Glutamatergic neuron (in vitro differentiated cells): ENCODE data around the gene ABCA13. TPM values are rescaled to one million over a fixed set of nuclear protein-coding genes. Genes with fewer than 3 reads are reported as not detected.

ENCODE experiments used
- DNase-seq: peaks from one replicate; pipeline ENCODE4 v3.0.0; 2022
- H3K27ac Mint-ChIP-seq: one replicate; pipeline ENCODE4 v1.8.0; 2020; ENCODE audit warnings: mild to moderate bottlenecking, mixed read lengths, inconsistent platforms; ENCODE audit not compliant: unreplicated experiment
- H3K27me3 Mint-ChIP-seq: one replicate; pipeline ENCODE4 v1.8.0; 2020; ENCODE audit warnings: mild to moderate bottlenecking, moderate library complexity, mixed read lengths, inconsistent platforms; ENCODE audit not compliant: unreplicated experiment
- H3K36me3 Mint-ChIP-seq: one replicate; pipeline ENCODE4 v1.8.0; 2020; ENCODE audit warnings: mild to moderate bottlenecking, mixed read lengths, inconsistent platforms; ENCODE audit not compliant: unreplicated experiment
- H3K4me1 Mint-ChIP-seq: one replicate; pipeline ENCODE4 v1.8.0; 2020; ENCODE audit warnings: mild to moderate bottlenecking, low read depth, mixed read lengths, inconsistent platforms; ENCODE audit not compliant: unreplicated experiment
- H3K4me3 Mint-ChIP-seq: one replicate; pipeline ENCODE4 v1.8.0; 2020; ENCODE audit warnings: mild to moderate bottlenecking, mixed read lengths, inconsistent platforms; ENCODE audit not compliant: unreplicated experiment
- H3K9me3 Mint-ChIP-seq: one replicate; pipeline ENCODE4 v1.8.0; 2020; ENCODE audit warnings: mild to moderate bottlenecking, moderate library complexity, mixed read lengths, inconsistent platforms; ENCODE audit not compliant: unreplicated experiment
- CTCF ChIP-seq: fragments of 200-600 bp; sonication (generic); IDR thresholded peaks from one replicate; pipeline ENCODE4 v1.5.0; 2021; ENCODE audit not compliant: partially characterized antibody, unreplicated experiment
- total RNA-seq: library from RNA; stranded (reverse); fragmentation: NEBNext Ultra II Directional; extraction: Animal tissue kit (Norgen Biotek cat#: 25700); gene quantifications from one replicate; pipeline ENCODE4 v1.2.1, GENCODE V29; 2021; ENCODE audit not compliant: unreplicated experiment

Gene ABCA13
- total RNA-seq, 1 donor from 2014 or later, result 0.61 TPM

GRCh38 chr7:48637382-48637781, 466.1 kb downstream of the ABCA13 start:
- H3K27me3 Mint-ChIP-seq, result peaks cover 7% of the 10 kb centered on the region
- H3K27ac Mint-ChIP-seq, result peak overlapping the region; percentile 72
- TF ChIP-seq CTCF, result no peak
- H3K36me3 Mint-ChIP-seq, result no peaks in the 10 kb centered on the region
- H3K9me3 Mint-ChIP-seq, result peaks cover 3% of the 10 kb centered on the region
- DNase-seq, result no peak
- peak overlapping the region; percentile 50 for H3K4me3 Mint-ChIP-seq
- peaks cover 27% of the 10 kb centered on the region for H3K4me1 Mint-ChIP-seq

DNA sequence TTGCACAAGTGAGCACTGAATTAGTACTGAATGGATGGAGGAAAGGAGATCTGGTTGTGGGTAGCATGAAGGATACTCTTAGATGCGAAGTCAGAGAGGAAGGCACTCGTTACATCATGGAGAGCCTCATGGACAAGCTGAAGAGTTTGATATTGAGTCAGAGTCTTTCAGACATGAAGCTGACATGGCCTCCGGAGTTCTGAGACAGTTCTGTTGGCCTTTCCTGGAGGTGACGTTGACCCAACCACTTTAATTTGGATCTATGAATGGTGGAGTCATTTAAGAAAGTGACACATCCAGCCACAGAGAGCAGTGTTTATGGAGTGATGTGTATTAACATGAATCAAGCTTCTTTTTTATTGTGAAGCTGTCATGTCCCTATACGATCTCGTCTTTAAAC, 466.8 kb downstream of the ABCA13 start:
- Mint-ChIP-seq H3K36me3 (no peaks in the 10 kb centered on the region), H3K9me3 (peaks cover 3% of the 10 kb centered on the region), H3K27ac (peak overlapping the region; percentile 72), H3K27me3 (peaks cover 7% of the 10 kb centered on the region), H3K4me1 (peaks cover 27% of the 10 kb centered on the region), H3K4me3 (no peak overlapping the region)
- no peak for TF ChIP-seq CTCF
- DNase-seq, result no peak

DNA sequence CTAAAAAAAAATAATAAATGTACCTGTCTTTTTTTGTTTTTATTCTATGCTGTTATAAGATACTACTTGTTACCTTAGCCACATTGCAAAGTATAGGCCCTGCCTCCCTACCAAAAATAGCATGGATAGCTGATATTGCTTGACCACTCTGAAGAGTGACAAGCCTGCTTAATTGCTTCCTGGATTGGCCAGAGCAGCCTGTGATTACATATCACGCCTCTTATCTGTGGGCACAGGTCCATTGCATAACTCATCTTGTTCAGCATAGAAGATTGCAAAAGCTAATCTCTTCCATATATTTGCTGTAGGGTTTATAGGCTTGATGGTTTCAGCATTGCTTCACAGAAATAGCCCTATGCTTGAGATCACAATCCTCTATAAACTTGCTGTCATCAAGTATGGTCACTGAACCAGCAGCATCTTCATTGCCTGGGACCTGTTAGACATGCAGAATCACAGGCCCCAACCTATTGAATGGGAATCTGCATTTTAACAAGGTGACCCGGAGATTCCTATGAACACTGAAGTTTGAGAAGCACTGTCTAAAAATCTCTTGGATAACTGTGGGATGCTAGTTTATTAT, 472.3 kb downstream of the ABCA13 start:
- peaks cover 2% of the 10 kb centered on the region for H3K27me3 Mint-ChIP-seq
- DNase-seq, result no peak
- H3K4me1 Mint-ChIP-seq, result peaks cover 11% of the 10 kb centered on the region
- H3K27ac Mint-ChIP-seq, result no peak overlapping the region
- H3K9me3 Mint-ChIP-seq, result no peaks in the 10 kb centered on the region
- no peak for TF ChIP-seq CTCF
- H3K36me3 Mint-ChIP-seq, result no peaks in the 10 kb centered on the region
- H3K4me3 Mint-ChIP-seq, result no peak overlapping the region

DNA sequence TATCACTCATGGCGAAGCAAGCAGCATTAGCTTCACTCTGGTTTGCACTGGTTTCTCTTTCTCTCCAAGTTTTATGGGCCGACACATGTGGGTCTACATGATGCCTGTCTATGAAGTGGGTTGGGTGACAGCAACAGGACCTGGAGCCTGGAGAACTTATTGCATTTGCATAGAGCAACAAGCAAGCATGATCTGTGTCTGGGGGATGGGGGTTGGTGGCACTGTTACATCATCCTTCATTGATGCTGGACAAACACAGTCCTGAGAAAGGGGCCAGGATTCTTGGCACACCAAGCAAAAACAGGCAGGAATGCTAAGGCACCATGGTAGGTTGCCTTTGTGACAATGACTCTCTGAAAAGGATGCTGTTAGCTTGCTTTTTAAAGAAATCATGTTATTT, 486.9 kb downstream of the ABCA13 start:
- no peak overlapping the region for H3K27ac Mint-ChIP-seq
- H3K4me1 Mint-ChIP-seq, result no peaks in the 10 kb centered on the region
- no peak overlapping the region for H3K4me3 Mint-ChIP-seq
- no peak for TF ChIP-seq CTCF
- no peaks in the 10 kb centered on the region for H3K9me3 Mint-ChIP-seq
- no peak for DNase-seq
- H3K36me3 Mint-ChIP-seq, result no peaks in the 10 kb centered on the region
- H3K27me3 Mint-ChIP-seq, result no peaks in the 10 kb centered on the region

DNA sequence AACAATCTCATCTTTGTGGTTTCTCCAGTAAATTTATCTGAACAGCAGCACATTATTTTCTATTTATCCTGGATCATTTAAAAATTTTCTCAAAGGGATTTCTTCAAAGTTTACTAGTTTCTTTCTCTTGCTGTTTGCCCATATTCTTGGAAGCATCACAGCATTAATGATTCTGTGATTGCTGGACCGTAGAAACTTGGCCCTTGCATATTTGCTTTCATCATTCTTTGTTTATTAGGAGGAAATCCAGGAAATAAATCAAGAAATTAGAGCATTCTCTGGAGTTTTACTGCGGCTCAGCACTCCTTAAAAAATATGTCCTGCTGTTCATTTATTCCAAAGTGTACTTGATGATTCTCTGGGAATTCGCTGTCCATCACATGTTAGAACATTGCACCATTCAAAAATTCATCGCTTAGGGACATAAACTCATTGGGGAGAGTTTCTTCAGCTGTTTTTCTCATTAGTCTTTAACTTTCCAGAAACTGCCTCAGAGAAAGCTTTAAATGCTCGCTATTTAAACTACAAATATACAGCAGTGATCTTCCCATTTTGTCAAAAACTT, 489.1 kb downstream of the ABCA13 start:
- DNase-seq, result no peak
- no peak for TF ChIP-seq CTCF
- Mint-ChIP-seq H3K36me3 (no peaks in the 10 kb centered on the region), H3K9me3 (no peaks in the 10 kb centered on the region), H3K27me3 (no peaks in the 10 kb centered on the region), H3K27ac (no peak overlapping the region), H3K4me1 (no peaks in the 10 kb centered on the region), H3K4me3 (no peak overlapping the region)
